Measurements from ENCODE around the gene PACS1.

Gene PACS1

GRCh38 chr11:66115638-66116301 is 45.7 kb downstream of the PACS1 start:
- no peak for TF ChIP-seq CTCF (IDR thresholded peaks at IDR 0.05; ENCODE audit: low read depth, low read length)
- DNase-seq (ENCODE audit: extremely low read depth, low read depth): no peak

GRCh38 chr11:66116576-66117361 is 46.7 kb downstream of the PACS1 start:
- no peak for TF ChIP-seq CTCF (IDR thresholded peaks at IDR 0.05; ENCODE audit: low read depth, low read length)
- DNase-seq (ENCODE audit: extremely low read depth, low read depth): no peak

- TF ChIP-seq CTCF (IDR thresholded peaks at IDR 0.05; ENCODE audit: low read depth, low read length): no peak
- DNase-seq (ENCODE audit: extremely low read depth, low read depth): no peak
Observed at GRCh38 chr11:66118847-66119246, 48.8 kb downstream of the PACS1 start.

GRCh38 chr11:66119348-66120133 is 49.5 kb downstream of the PACS1 start:
- no peak for DNase-seq (ENCODE audit: extremely low read depth, low read depth)
- TF ChIP-seq CTCF (IDR thresholded peaks at IDR 0.05; ENCODE audit: low read depth, low read length): no peak

- DNase-seq (ENCODE audit: extremely low read depth, low read depth): no peak
- TF ChIP-seq CTCF (IDR thresholded peaks at IDR 0.05; ENCODE audit: low read depth, low read length): no peak
Observed at GRCh38 chr11:66121466-66121865, 51.4 kb downstream of the PACS1 start.

GRCh38 chr11:66123902-66124301 is 53.8 kb downstream of the PACS1 start:
- no peak for TF ChIP-seq CTCF (IDR thresholded peaks at IDR 0.05; ENCODE audit: low read depth, low read length)
- no peak for DNase-seq (ENCODE audit: extremely low read depth, low read depth)

GRCh38 chr11:66124564-66124963 is 54.5 kb downstream of the PACS1 start:
- no peak for DNase-seq (ENCODE audit: extremely low read depth, low read depth)
- no peak for TF ChIP-seq CTCF (IDR thresholded peaks at IDR 0.05; ENCODE audit: low read depth, low read length)
